Measurements from ENCODE around the gene GATB. TPM values are rescaled to one million over a fixed set of nuclear protein-coding genes. Genes with fewer than 3 reads are reported as not detected.

Gene GATB
- total and polyA plus RNA-seq, 2 donors (not counting 1 experiment from before 2014, with no cell fraction given), result 11.6 to 19.2 TPM

DNA sequence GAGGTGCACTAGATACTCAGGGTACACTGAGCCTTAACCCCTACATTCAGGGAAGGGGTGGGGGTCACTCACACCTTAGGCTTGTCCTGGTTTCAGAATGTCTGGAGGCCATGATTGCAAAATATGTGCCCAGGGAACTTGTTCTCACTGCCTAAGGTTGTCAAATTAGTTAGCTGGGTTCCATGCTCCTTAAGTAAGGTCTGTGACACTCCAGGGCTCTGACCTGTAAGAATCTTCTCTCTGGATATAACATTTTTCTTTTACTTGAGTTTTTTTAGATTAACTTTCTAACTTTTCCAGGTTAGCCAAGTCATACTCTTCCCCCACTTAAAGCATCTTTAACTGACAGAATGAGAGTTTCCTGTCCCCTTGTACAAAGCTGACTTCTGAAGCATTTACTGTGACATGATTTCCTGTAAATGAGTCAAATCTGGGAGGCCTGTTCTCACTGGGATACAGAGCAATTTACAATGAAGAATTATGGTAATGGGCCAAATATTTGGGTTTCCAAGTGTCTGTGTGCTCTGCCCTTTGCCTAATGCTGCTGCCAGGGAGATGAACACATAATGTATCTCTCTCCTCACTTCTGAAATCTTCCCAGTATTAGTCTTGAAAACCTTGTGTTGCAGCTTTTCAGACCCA is 101.7 kb downstream of the GATB start:
- H3K27ac Mint-ChIP-seq, result no peak overlapping the region
- H3K9ac ChIP-seq (ENCODE audit: low read length), result no peak overlapping the region
- no peaks in the 10 kb centered on the region for H3K36me3 ChIP-seq (replicated peaks in 1 of 2; ENCODE audit: control extremely low read depth in 1 of 2, control insufficient read depth in 1 of 2, extremely low read depth in 1 of 2, insufficient read depth in 2 of 2, low read length in 1 of 2)
- H4K20me1 ChIP-seq (ENCODE audit: control insufficient read depth, insufficient read depth, low read length, poor library complexity, severe bottlenecking), result no peaks in the 10 kb centered on the region
- no peaks in the 10 kb centered on the region for H3K4me1 ChIP-seq (ENCODE audit: control insufficient read depth in 2 of 2, insufficient read depth in 2 of 2, low read length in 2 of 2)
- TF ChIP-seq, protein P1, sequence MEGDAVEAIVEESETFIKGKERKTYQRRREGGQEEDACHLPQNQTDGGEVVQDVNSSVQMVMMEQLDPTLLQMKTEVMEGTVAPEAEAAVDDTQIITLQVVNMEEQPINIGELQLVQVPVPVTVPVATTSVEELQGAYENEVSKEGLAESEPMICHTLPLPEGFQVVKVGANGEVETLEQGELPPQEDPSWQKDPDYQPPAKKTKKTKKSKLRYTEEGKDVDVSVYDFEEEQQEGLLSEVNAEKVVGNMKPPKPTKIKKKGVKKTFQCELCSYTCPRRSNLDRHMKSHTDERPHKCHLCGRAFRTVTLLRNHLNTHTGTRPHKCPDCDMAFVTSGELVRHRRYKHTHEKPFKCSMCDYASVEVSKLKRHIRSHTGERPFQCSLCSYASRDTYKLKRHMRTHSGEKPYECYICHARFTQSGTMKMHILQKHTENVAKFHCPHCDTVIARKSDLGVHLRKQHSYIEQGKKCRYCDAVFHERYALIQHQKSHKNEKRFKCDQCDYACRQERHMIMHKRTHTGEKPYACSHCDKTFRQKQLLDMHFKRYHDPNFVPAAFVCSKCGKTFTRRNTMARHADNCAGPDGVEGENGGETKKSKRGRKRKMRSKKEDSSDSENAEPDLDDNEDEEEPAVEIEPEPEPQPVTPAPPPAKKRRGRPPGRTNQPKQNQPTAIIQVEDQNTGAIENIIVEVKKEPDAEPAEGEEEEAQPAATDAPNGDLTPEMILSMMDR (IDR thresholded peaks at IDR 0.05), result no peak
- no peak for TF ChIP-seq EZH2 (IDR thresholded peaks at IDR 0.05; ENCODE audit: borderline replicate concordance, insufficient read depth, low read depth, low read length, poor library complexity, severe bottlenecking)
- no peak for ATAC-seq (ENCODE audit: low read depth)
- intact Hi-C loops (cut with micrococcal nuclease), result no loop called here
- CTCF ChIA-PET, result interaction anchor here (1.2 kb wide), 1 partner anchor 9 kb away, joined by 3 read pairs; no protein-coding TSS in a partner anchor
- H3K9me3 Mint-ChIP-seq (ENCODE audit: insufficient read depth), result no peaks in the 10 kb centered on the region
- DNase-seq, result no peak
- H3K4me1 Mint-ChIP-seq, result no peaks in the 10 kb centered on the region
- H3K27me3 Mint-ChIP-seq, result peaks cover 4% of the 10 kb centered on the region
- no peaks in the 10 kb centered on the region for H3K27me3 ChIP-seq (replicated peaks in 1 of 4; ENCODE audit: control extremely low read depth in 1 of 4, control insufficient read depth in 3 of 4, insufficient read depth in 4 of 4, low read length in 3 of 4)
- no peaks in the 10 kb centered on the region for H3K79me2 ChIP-seq (ENCODE audit: control insufficient read depth, insufficient read depth, low read length)
- no peak overlapping the region for H3K27ac ChIP-seq (ENCODE audit: low read length in 2 of 2)
- no peak overlapping the region for H3K4me2 ChIP-seq (replicated peaks; ENCODE audit: low read depth, low read length, poor library complexity, severe bottlenecking)
- no peak overlapping the region for H3K4me3 Mint-ChIP-seq
- peak overlapping the region; percentile 32 for H2AFZ ChIP-seq (ENCODE audit: insufficient read depth, low read depth, low read length, poor library complexity, severe bottlenecking)
- H3K4me3 ChIP-seq (ENCODE audit: control extremely low read depth in 1 of 5, extremely low read depth in 1 of 5, insufficient read depth in 1 of 5, low read depth in 2 of 5, low read length in 4 of 5), result no peak overlapping the region
- H3K9me3 ChIP-seq (ENCODE audit: control extremely low read depth in 1 of 3, control insufficient read depth in 2 of 3, insufficient read depth in 1 of 3, low read length in 2 of 3), result no peaks in the 10 kb centered on the region
- POLR2A ChIA-PET, result no interaction called here

DNA sequence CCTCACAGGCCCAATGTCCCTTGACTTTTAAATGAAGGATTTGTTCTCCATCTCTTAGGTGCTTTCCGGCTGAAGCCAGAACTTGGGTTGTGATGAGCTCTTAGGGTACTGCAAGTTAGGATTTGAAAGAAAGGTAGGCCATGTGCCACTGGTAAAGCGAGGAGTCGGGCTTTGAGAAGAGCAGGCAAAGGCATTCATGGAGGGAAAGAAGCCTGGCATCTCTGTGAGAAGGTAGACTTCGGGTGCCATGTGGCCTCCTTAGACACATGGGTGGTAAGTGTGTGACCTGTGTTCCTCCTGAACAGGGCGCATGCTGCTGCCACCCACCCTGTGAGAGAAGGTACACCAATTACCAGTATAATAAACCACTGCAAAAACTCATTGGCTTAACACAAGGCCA is 102.9 kb downstream of the GATB start:
- no peak overlapping the region for H3K27ac ChIP-seq (ENCODE audit: low read length in 2 of 2)
- H3K4me1 Mint-ChIP-seq, result no peaks in the 10 kb centered on the region
- no peak overlapping the region for H3K4me3 ChIP-seq (ENCODE audit: control extremely low read depth in 1 of 5, extremely low read depth in 1 of 5, insufficient read depth in 1 of 5, low read depth in 2 of 5, low read length in 4 of 5)
- H3K9ac ChIP-seq (ENCODE audit: low read length), result no peak overlapping the region
- no peaks in the 10 kb centered on the region for H4K20me1 ChIP-seq (ENCODE audit: control insufficient read depth, insufficient read depth, low read length, poor library complexity, severe bottlenecking)
- no peaks in the 10 kb centered on the region for H3K9me3 Mint-ChIP-seq (ENCODE audit: insufficient read depth)
- H3K27ac Mint-ChIP-seq, result no peak overlapping the region
- H3K4me2 ChIP-seq (replicated peaks; ENCODE audit: low read depth, low read length, poor library complexity, severe bottlenecking), result no peak overlapping the region
- TF ChIP-seq EZH2 (IDR thresholded peaks at IDR 0.05; ENCODE audit: borderline replicate concordance, insufficient read depth, low read depth, low read length, poor library complexity, severe bottlenecking), result no peak
- TF ChIP-seq, protein P1 (IDR thresholded peaks at IDR 0.05), result no peak
- ChIA-PET POLR2A (no interaction called here), CTCF (no interaction called here)
- no peak overlapping the region for H3K4me3 Mint-ChIP-seq
- no peaks in the 10 kb centered on the region for H3K9me3 ChIP-seq (ENCODE audit: control extremely low read depth in 1 of 3, control insufficient read depth in 2 of 3, insufficient read depth in 1 of 3, low read length in 2 of 3)
- DNase-seq (no peak), ATAC-seq (ENCODE audit: low read depth) (no peak)
- H3K36me3 ChIP-seq (replicated peaks in 1 of 2; ENCODE audit: control extremely low read depth in 1 of 2, control insufficient read depth in 1 of 2, extremely low read depth in 1 of 2, insufficient read depth in 2 of 2, low read length in 1 of 2), result no peaks in the 10 kb centered on the region
- H3K27me3 ChIP-seq (replicated peaks in 1 of 4; ENCODE audit: control extremely low read depth in 1 of 4, control insufficient read depth in 3 of 4, insufficient read depth in 4 of 4, low read length in 3 of 4), result no peaks in the 10 kb centered on the region
- no peaks in the 10 kb centered on the region for H3K4me1 ChIP-seq (ENCODE audit: control insufficient read depth in 2 of 2, insufficient read depth in 2 of 2, low read length in 2 of 2)
- intact Hi-C loops (cut with micrococcal nuclease), result no loop called here
- no peaks in the 10 kb centered on the region for H3K79me2 ChIP-seq (ENCODE audit: control insufficient read depth, insufficient read depth, low read length)
- no peak overlapping the region for H2AFZ ChIP-seq (ENCODE audit: insufficient read depth, low read depth, low read length, poor library complexity, severe bottlenecking)
- 94% methylated on average over 3 of the region's 5 CpGs for WGBS (ENCODE audit: insufficient coverage)
- H3K27me3 Mint-ChIP-seq, result peaks cover 4% of the 10 kb centered on the region
